ENCODE data around the gene TRAFD1.

The TRAFD1 gene

GRCh38 chr12:112159146-112159541 lies 33.8 kb downstream of the TRAFD1 start:
- no peak for DNase-seq

- DNase-seq, result no peak
Observed at GRCh38 chr12:112160611-112161010, 35.3 kb downstream of the TRAFD1 start.

- no peak for DNase-seq
Observed at GRCh38 chr12:112161711-112162110, 36.4 kb downstream of the TRAFD1 start.

- no peak for DNase-seq
Observed at GRCh38 chr12:112162241-112162790, 37.0 kb downstream of the TRAFD1 start.

GRCh38 chr12:112163056-112163455 lies 37.7 kb downstream of the TRAFD1 start:
- no peak for DNase-seq

GRCh38 chr12:112163471-112163991 lies 38.2 kb downstream of the TRAFD1 start:
- DNase-seq, result no peak

GRCh38 chr12:112164011-112164660 lies 38.8 kb downstream of the TRAFD1 start:
- no peak for DNase-seq

- DNase-seq, result no peak
Observed at GRCh38 chr12:112165624-112166023, 40.3 kb downstream of the TRAFD1 start.

- no peak for DNase-seq
Observed at GRCh38 chr12:112166051-112167015, 41.0 kb downstream of the TRAFD1 start.

- no peak for DNase-seq
Observed at GRCh38 chr12:112167031-112167461, 41.7 kb downstream of the TRAFD1 start.

GRCh38 chr12:112167718-112168525 lies 42.6 kb downstream of the TRAFD1 start:
- no peak for DNase-seq

GRCh38 chr12:112168561-112168971 lies 43.2 kb downstream of the TRAFD1 start:
- DNase-seq, result no peak

GRCh38 chr12:112169161-112169872 lies 44.0 kb downstream of the TRAFD1 start:
- DNase-seq, result no peak

GRCh38 chr12:112169966-112170365 lies 44.6 kb downstream of the TRAFD1 start:
- DNase-seq, result no peak

- peak; percentile 63 for DNase-seq
Observed at GRCh38 chr12:112170376-112170775, 45.0 kb downstream of the TRAFD1 start.

GRCh38 chr12:112170971-112171596 lies 45.7 kb downstream of the TRAFD1 start:
- no peak for DNase-seq

GRCh38 chr12:112172556-112173324 lies 47.4 kb downstream of the TRAFD1 start:
- DNase-seq, result no peak

- no peak for DNase-seq
Observed at GRCh38 chr12:112175361-112176155, 50.2 kb downstream of the TRAFD1 start.

- DNase-seq, result no peak
Observed at GRCh38 chr12:112176321-112177010, 51.1 kb downstream of the TRAFD1 start.

Data from hematopoietic multipotent progenitor cell treated with erythropoietin and hydrocortisone succinate and interleukin-3 and kit ligand, for 6 days (in vitro differentiated cells).